Stimulated activated CD8-positive, alpha-beta memory T cell treated with anti-CD3 and anti-CD28 coated beads, Interleukin-2, amount 100 ng/mL, for 48 hours (primary cell): ENCODE measurements around the gene ERICH4.
A peak's percentile ranks its signal among the peaks of the same experiment; 100 is the strongest.
"Not testable (repeated sequence)": the region's sequence is repeated elsewhere in the genome, so short reads cannot be mapped to it uniquely, and the experiment has no call there.

Experiments
- DNase-seq, 2 donors: peaks; one replicate each; pipeline ENCODE4 v3.0.0-alpha.2; 2020; ENCODE audit warnings: low read depth in 2 of 2

Gene ERICH4

GRCh38 chr19:41442473-41443355 is at the start of gene ERICH4:
Gene ERICH4, plus strand, starts transcription at chr19:41443156. Its CDS starts 14 bp downstream, at chr19:41443170.
- DNase-seq = no peak

GRCh38 chr19:41395355-41395754 is 47.6 kb upstream of the ERICH4 start:
- no peak for DNase-seq

GRCh38 chr19:41397086-41398049 is 45.6 kb upstream of the ERICH4 start, which contains the start of the genes BCKDHA and EXOSC5:
Gene BCKDHA, plus strand, starts transcription at chr19:41397818. Its CDS starts 10 bp downstream, at chr19:41397828.
Gene EXOSC5, minus strand, starts transcription at chr19:41397359. Its CDS starts 31 bp downstream, at chr19:41397328.
- peak; percentile 99 for DNase-seq

DNA sequence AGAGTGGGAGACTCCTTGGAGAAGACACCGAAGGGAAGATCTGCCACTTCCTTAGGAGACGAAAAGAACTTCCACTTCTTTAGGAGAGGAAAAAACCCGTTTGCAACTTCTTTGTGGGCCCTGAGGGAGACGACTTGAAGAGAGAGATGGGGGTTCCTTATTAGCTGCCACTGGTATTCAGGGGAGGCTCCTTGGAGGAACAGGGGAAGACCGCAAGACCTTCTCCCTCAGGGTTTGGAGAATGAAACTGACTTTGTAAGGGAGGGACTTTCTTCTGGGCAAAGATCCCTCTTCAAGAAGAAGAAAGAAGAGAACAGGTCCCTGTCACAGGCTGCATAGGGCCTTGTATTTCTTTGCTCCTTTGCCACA is 44.9 kb upstream of the ERICH4 start:
- DNase-seq = no peak

DNA sequence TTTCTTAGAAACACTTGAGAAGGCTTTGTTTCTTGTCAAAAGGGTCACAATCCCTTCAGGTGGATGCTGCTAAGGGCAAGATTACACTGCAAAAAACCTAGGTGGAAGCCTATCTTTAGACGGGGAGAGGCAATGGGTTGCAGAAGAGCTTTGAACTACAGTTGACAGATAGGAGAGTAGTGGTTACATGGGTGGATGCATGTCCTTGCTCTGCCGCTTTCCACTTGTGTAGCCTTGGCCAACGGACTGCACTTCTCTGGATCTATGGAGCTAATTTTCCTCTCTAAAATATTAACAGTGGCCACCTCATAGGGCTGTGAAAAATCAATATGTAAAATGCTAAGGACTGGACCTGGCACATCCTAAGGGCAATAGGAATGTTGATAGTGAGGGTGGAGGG is 44.4 kb upstream of the ERICH4 start:
- DNase-seq = no peak

- no peak for DNase-seq
Measured at GRCh38 chr19:41399091-41399490, 43.9 kb upstream of the ERICH4 start.

DNA sequence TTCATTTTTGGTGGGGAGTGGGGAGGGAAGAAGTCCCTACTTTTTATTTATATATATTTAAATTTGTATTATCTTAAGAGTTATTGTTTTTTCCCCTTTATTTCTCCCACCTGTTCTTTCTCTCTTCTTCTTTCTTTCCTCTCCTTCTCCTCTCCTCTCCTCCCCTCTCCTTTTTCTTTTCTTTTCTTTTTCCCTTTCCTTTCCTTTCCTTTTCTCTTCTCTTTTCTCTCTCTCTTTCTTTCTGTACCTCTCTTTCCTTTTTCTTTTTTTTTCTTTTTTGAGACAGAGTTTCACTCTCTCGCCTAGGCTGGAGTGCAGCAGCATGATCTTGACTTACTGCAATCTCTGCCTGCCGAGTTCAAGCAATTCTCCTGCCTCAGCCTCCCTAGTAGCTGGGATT is 43.4 kb upstream of the ERICH4 start:
- no peak for DNase-seq

DNA sequence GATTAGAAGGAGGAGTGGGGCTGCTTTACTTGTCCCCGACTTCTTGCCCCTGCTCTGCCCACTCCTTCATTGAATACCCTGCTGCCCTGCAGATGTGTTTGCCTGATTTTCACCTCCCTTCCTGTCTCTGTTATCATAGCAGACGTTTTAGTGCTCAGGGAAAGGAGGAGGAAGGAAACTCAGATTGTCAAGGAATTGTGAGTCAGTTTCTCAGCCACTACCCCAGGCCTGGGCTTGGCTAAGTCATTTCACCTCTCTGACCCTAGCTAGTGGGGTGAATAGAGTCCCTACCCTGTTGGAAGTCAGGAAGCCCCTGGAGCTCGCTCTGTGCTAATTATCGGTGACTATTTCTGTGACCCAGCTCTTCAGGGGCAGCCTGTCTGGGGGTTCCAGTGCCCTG is 41.5 kb upstream of the ERICH4 start:
- no peak for DNase-seq

DNA sequence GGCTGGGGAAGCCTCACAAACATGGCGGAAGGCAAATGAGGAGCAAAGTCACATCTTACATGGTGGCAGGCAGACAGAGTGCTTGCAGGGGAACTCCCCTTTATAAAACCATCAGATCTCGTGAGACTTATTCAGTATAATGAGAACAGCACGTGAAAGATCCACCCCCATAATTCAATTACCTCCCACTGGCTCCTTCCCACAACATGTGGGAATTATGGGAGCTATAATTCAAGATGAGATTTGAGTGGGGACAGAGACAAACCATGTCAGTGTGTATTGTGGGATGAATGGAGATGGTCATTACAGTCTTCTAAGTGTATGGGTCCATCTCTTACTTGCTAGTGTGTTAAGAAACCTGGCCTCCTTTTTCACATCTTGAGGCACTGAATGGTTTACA is 40.9 kb upstream of the ERICH4 start:
- DNase-seq = no peak

DNA sequence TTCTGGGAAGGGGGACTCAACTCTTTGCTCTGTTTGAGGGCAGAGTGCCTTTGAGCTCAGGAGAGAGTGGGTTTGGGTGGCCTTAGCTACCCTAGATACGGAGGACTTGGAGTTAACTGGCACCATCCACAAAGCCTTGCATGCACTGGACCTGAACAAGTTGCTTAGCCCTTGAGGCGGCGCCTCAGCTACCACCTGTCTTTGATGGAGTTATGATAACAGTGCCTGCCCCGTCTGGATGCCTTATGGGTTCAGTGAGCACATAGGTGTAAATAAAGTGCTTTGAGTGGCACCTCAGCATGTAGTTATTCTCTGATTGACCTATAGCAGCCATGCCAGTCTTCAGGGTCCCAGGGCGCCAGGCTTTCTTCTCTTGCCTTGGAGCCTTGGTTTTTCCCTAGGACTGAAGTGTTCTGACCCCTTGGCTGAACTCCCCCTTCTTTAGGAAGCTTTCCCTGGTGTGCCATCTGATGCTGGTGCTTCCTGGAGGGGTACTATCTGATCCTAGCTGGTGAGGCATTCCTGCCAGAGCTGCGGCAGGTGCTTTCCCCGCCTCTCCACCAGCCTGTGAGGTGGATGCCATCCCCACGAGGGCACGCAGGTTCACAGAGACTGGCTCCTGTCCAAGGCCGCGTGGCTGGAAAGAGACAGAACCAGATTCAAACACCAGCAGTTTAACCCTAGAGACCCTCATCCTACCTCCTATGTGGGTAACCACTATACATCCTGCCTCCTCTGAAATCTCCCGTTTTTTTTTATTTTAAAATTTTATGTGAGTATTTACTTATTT is 39.6 kb upstream of the ERICH4 start:
- DNase-seq = no peak

DNA sequence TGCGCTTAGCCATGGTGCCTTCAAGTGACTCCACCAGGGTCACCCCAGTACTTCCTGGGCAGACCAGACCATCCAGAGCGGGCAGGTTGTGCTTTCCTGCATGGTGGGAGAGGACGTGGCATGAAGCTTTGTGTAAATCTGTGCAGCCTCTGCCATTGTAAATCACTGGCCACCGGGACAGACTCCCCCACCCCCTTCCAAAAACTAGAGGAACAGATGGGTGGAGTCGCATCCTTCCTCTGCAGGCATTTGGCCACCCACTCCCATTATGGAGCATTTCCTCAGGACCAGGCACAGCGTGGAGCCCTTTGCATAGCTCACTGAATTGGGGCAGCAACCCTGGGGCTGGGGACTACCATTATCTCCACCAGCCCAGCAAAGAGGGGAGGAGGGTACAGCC is 37.2 kb upstream of the ERICH4 start:
- DNase-seq = no peak

DNA sequence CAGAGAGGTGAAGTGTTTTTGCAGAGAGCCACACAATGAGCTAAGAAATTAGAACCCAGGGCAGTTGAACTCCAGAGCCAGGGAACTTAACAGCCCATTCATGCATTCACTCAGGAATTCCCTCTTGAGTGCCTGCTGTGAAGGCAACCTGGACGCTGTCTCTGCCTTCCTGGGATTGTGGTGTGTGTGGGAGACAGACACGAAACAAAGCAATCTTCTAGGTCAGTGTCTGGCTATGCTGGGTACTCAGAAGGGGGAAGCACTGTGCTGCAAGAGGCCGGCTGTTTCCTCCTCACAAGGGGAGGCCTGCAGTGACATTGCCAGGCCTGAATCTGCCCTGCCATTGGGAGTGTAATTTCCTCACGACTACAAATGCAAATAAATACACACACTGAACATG is 35.7 kb upstream of the ERICH4 start:
- no peak for DNase-seq

DNA sequence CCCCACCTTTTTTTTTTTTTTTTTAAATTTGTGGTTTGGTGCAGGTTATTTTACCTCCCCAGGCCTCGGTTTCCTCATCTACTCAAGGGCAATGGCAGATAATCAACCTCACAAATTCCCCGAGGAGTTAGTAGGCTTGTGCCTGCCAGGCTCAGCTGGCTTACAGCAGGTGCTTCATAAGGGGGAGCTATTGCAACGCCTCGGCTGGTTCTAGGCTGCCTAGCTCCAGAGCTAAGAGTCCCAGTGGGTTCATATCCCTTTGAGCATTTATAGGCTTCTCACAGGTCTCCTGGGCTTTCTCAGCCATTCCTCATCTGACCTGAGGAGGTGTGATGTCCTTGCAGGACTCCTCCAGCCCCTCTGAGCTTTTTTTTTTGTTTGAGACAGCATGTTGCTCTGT is 34.7 kb upstream of the ERICH4 start:
- DNase-seq = no peak

GRCh38 chr19:41408846-41409245 is 34.1 kb upstream of the ERICH4 start:
- not testable (repeated sequence) for DNase-seq

DNA sequence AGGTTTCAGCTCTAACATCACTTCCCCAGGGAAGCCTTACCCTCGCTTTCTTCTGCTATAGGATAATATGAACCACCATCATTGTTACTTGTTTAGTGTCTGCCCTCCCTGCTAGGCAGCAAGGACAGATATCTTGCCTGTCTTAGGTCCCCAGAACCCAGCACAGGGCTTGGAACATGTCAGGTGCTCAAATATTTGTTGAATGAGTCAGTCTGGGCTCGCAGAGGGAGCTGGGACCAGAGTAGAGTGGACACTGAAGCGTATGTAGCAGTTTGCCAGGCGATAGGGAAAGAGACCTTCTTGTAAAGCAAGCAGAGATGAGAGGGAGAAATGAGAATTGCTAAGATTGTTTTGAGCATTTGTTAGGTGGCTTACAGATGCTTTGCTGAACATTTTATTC is 33.7 kb upstream of the ERICH4 start:
- DNase-seq = no peak

DNA sequence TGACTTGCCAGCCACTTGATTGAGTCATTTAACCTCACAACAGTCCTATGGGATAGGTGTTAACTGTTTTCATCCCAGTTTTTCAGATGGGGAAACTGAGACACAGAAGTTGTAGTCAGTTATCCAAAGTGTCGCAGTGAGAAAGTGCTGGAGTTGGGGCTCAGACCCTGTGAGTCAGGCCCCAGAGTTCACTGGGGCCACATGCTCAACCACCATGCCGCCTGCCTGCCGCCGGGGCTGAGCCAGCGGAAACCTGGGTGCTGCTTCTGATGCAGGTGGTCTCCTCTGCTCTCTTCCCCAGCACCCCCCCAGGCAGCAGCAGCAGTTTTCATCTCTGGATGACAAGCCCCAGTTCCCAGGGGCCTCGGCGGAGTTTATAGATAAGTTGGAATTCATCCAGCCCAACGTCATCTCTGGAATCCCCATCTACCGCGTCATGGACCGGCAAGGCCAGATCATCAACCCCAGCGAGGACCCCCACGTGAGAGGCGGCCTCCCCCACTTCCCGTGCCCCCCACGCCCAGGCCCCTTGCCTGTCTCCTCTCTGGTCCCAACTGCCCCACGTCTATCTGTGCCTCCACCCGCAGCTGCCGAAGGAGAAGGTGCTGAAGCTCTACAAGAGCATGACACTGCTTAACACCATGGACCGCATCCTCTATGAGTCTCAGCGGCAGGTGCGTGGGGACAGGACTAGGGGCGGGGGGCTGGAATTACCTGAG is 32.5 kb upstream of the ERICH4 start:
- DNase-seq = no peak

DNA sequence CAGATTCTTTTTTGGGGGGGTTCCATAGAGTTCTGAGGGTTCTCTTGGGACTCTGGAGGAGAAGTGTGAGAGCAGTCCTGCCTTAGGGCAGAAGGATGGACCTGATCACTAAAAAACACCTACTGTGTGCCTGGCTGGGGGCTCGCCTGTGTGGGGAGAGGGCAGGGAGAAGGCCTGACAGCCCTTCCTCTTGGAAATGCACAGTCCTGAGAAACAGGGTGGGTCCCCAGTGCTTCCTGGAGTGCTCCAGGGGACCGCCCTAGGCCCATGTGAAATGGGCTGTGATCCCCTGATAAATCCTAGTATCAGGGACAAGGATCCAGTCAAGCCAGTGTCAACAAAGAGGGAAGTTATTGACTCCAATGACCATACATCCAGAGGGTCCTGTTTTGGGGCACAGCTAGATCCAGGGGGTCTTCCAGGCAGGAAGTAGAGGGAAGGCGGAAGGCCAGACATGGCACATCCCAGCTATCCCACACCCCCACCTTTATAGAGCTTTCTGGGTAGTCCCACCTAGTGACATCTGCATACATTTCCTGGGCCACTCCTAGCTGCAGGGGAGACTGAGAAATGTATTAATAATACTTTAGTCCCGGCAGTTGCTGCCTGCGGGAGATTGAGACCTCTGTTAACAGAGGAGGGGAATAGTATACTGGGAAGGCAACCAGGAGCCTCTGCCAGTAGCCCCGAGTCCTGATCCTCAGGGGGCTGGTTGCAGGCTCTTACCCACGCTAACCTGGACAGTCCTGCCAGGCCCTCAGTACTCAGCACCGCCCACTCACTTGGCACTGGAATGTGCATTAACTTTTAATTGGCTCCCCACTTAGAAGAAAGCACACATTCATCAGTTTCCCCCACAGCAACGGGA is 31.6 kb upstream of the ERICH4 start:
- DNase-seq = no peak

- DNase-seq = no peak
Measured at GRCh38 chr19:41411968-41412265, 31.0 kb upstream of the ERICH4 start.

- DNase-seq = no peak
Measured at GRCh38 chr19:41412953-41413352, 30.0 kb upstream of the ERICH4 start.

DNA sequence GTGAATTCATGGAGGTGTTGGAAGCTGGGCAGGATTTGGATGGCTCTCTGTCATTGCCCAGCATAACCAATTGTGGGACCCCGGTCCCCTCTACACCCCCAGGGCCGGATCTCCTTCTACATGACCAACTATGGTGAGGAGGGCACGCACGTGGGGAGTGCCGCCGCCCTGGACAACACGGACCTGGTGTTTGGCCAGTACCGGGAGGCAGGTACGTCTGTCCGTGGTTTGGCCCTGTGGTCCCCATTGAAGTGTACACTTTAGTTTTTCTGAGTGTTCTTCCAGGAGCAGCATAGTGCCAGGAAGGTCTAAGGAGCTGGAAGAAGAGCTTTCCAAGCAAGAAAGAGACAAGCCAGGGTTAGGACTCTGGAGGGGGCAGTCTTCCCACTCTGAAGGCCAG is 29.0 kb upstream of the ERICH4 start:
- DNase-seq = no peak
